ENCODE data around the gene TOX3. TPM values are rescaled to one million over a fixed set of nuclear protein-coding genes. Genes with fewer than 3 reads are reported as not detected.

The TOX3 gene
- total and polyA plus RNA-seq, 11 donors: 0.17 TPM; not detected in 10

GRCh38 chr16:52557236-52557635, 10.3 kb upstream of the TOX3 start:
- H3K9me3 ChIP-seq: no peaks in the 10 kb centered on the region
- no peak for DNase-seq
- 79 to 87% (median 83%) methylated on average over 6 of the region's 6 CpGs for WGBS, 4 donors
- no peak overlapping the region for H3K4me3 ChIP-seq
- H3K36me3 ChIP-seq: no peaks in the 10 kb centered on the region
- H3K4me1 ChIP-seq: no peaks in the 10 kb centered on the region
- no peak for ATAC-seq
- peaks cover 0 to 33% (median 0%) of the 10 kb centered on the region in 9 donors for H3K27me3 ChIP-seq
- no peak overlapping the region for H3K27ac ChIP-seq
- intact Hi-C loops (cut with DNase I): no loop called here
- no peak for TF ChIP-seq POLR2A (IDR thresholded peaks at IDR 0.05)
- no peak for TF ChIP-seq CTCF (IDR thresholded peaks at IDR 0.05)

GRCh38 chr16:52556083-52556482, 9.1 kb upstream of the TOX3 start:
- Histone ChIP-seq H3K4me1 (no peaks in the 10 kb centered on the region), H3K27me3 (peaks cover 0 to 42% (median 0%) of the 10 kb centered on the region in 9 donors), H3K27ac (no peak overlapping the region), H3K9me3 (no peaks in the 10 kb centered on the region), H3K36me3 (no peaks in the 10 kb centered on the region), H3K4me3 (no peak overlapping the region)
- DNase-seq: no peak
- no peak for ATAC-seq
- intact Hi-C loops (cut with DNase I): no loop called here
- 87 to 100% (median 89%) methylated on average over 1 of the region's 1 CpG for WGBS, 4 donors
- TF ChIP-seq POLR2A (IDR thresholded peaks at IDR 0.05) (no peak), CTCF (IDR thresholded peaks at IDR 0.05) (no peak)

GRCh38 chr16:52555572-52555971, 8.6 kb upstream of the TOX3 start:
- Histone ChIP-seq H3K4me1 (no peaks in the 10 kb centered on the region), H3K4me3 (no peak overlapping the region), H3K27me3 (peaks cover 0 to 38% (median 0%) of the 10 kb centered on the region in 9 donors), H3K36me3 (no peaks in the 10 kb centered on the region), H3K9me3 (no peaks in the 10 kb centered on the region), H3K27ac (no peak overlapping the region)
- DNase-seq: no peak
- ATAC-seq: no peak
- intact Hi-C loops (cut with DNase I): no loop called here
- TF ChIP-seq POLR2A (IDR thresholded peaks at IDR 0.05): no peak
- TF ChIP-seq CTCF (IDR thresholded peaks at IDR 0.05): no peak

- Histone ChIP-seq H3K27ac (no peak overlapping the region), H3K36me3 (no peaks in the 10 kb centered on the region), H3K4me1 (no peaks in the 10 kb centered on the region), H3K9me3 (no peaks in the 10 kb centered on the region), H3K4me3 (no peak overlapping the region), H3K27me3 (peaks cover 0 to 42% (median 3%) of the 10 kb centered on the region in 9 donors)
- 58 to 72% (median 67%) methylated on average over 1 of the region's 1 CpG for WGBS, 4 donors
- TF ChIP-seq POLR2A (IDR thresholded peaks at IDR 0.05): no peak
- no peak for ATAC-seq
- intact Hi-C loops (cut with DNase I): no loop called here
- DNase-seq: no peak
Measured at GRCh38 chr16:52554334-52554733, 7.4 kb upstream of the TOX3 start.

GRCh38 chr16:52553322-52553721, 6.4 kb upstream of the TOX3 start:
- H3K27ac ChIP-seq: no peak overlapping the region
- H3K27me3 ChIP-seq: peaks cover 0 to 47% (median 8%) of the 10 kb centered on the region in 9 donors
- H3K4me1 ChIP-seq: no peaks in the 10 kb centered on the region
- H3K36me3 ChIP-seq: no peaks in the 10 kb centered on the region
- ATAC-seq (no peak), DNase-seq (no peak)
- TF ChIP-seq CTCF (IDR thresholded peaks at IDR 0.05) (peak in 1 of 12 donors; percentile 9), POLR2A (IDR thresholded peaks at IDR 0.05) (no peak)
- H3K9me3 ChIP-seq: no peaks in the 10 kb centered on the region
- H3K4me3 ChIP-seq: no peak overlapping the region
- WGBS, 4 donors: 79 to 88% (median 83%) methylated on average over 2 of the region's 2 CpGs
- intact Hi-C loops (cut with DNase I): no loop called here

Data from heart left ventricle (tissue), 16 donors.